Stimulated activated naive CD8-positive, alpha-beta T cell treated with anti-CD3 and anti-CD28 coated beads, Interleukin-15, Interleukin-2, amounts not matched to agents 100 ng/mL and 50 ng/mL, for 24 hours (primary cell): ENCODE results near the gene ADCY5.

Experiments used
- H3K27ac Mint-ChIP-seq: one replicate; pipeline ENCODE4 v1.8.0; 2021; ENCODE audit warnings: mild to moderate bottlenecking, mixed read lengths
- H3K27me3 Mint-ChIP-seq: one replicate; pipeline ENCODE4 v1.8.0; 2021; ENCODE audit warnings: mixed read lengths
- H3K36me3 Mint-ChIP-seq: one replicate; pipeline ENCODE4 v1.8.0; 2021; ENCODE audit warnings: low read depth, mixed read lengths
- H3K4me1 Mint-ChIP-seq: one replicate; pipeline ENCODE4 v1.8.0; 2021; ENCODE audit warnings: low read depth, mixed read lengths
- H3K4me3 Mint-ChIP-seq: one replicate; pipeline ENCODE4 v1.8.0; 2021; ENCODE audit warnings: mild to moderate bottlenecking, mixed read lengths
- H3K9me3 Mint-ChIP-seq: one replicate; pipeline ENCODE4 v1.8.0; 2021; ENCODE audit warnings: mixed read lengths

The ADCY5 gene

GRCh38 chr3:123396171-123397049, 52.5 kb downstream of the ADCY5 start:
- Mint-ChIP-seq H3K27me3 (peaks cover 12% of the 10 kb centered on the region), H3K27ac (no peak overlapping the region)

GRCh38 chr3:123395235-123395634, 53.7 kb downstream of the ADCY5 start:
- Mint-ChIP-seq H3K36me3 (no peaks in the 10 kb centered on the region), H3K27me3 (peaks cover 12% of the 10 kb centered on the region), H3K9me3 (no peaks in the 10 kb centered on the region), H3K27ac (no peak overlapping the region), H3K4me3 (no peak overlapping the region), H3K4me1 (no peaks in the 10 kb centered on the region)

More at GRCh38 chr3:123396171-123397049, 52.5 kb downstream of the ADCY5 start:
- H3K36me3 Mint-ChIP-seq: no peaks in the 10 kb centered on the region
- H3K4me3 Mint-ChIP-seq: no peak overlapping the region
- no peaks in the 10 kb centered on the region for H3K4me1 Mint-ChIP-seq
- H3K9me3 Mint-ChIP-seq: no peaks in the 10 kb centered on the region

GRCh38 chr3:123394391-123395020, 54.4 kb downstream of the ADCY5 start:
- no peak overlapping the region for H3K4me3 Mint-ChIP-seq
- H3K27me3 Mint-ChIP-seq: peaks cover 11% of the 10 kb centered on the region
- H3K9me3 Mint-ChIP-seq: no peaks in the 10 kb centered on the region
- no peak overlapping the region for H3K27ac Mint-ChIP-seq
- H3K4me1 Mint-ChIP-seq: no peaks in the 10 kb centered on the region
- H3K36me3 Mint-ChIP-seq: no peaks in the 10 kb centered on the region

- H3K27ac Mint-ChIP-seq: no peak overlapping the region
- H3K9me3 Mint-ChIP-seq: no peaks in the 10 kb centered on the region
- no peak overlapping the region for H3K4me3 Mint-ChIP-seq
- no peaks in the 10 kb centered on the region for H3K4me1 Mint-ChIP-seq
- H3K27me3 Mint-ChIP-seq: peaks cover 7% of the 10 kb centered on the region
- H3K36me3 Mint-ChIP-seq: no peaks in the 10 kb centered on the region
Observed at GRCh38 chr3:123392871-123393620, 55.8 kb downstream of the ADCY5 start.

GRCh38 chr3:123392368-123392767, 56.5 kb downstream of the ADCY5 start:
- H3K36me3 Mint-ChIP-seq: no peaks in the 10 kb centered on the region
- H3K4me3 Mint-ChIP-seq: no peak overlapping the region
- peaks cover 14% of the 10 kb centered on the region for H3K27me3 Mint-ChIP-seq
- no peak overlapping the region for H3K27ac Mint-ChIP-seq
- no peaks in the 10 kb centered on the region for H3K4me1 Mint-ChIP-seq
- no peaks in the 10 kb centered on the region for H3K9me3 Mint-ChIP-seq

GRCh38 chr3:123390865-123391600, 57.9 kb downstream of the ADCY5 start:
- Mint-ChIP-seq H3K4me1 (no peaks in the 10 kb centered on the region), H3K27me3 (peaks cover 10% of the 10 kb centered on the region), H3K36me3 (no peaks in the 10 kb centered on the region), H3K4me3 (no peak overlapping the region), H3K27ac (no peak overlapping the region), H3K9me3 (no peaks in the 10 kb centered on the region)

GRCh38 chr3:123389628-123389918, 59.3 kb downstream of the ADCY5 start:
- H3K27ac Mint-ChIP-seq: no peak overlapping the region

GRCh38 chr3:123388811-123389627, 59.9 kb downstream of the ADCY5 start:
- peaks cover 10% of the 10 kb centered on the region for H3K27me3 Mint-ChIP-seq
- H3K4me1 Mint-ChIP-seq: no peaks in the 10 kb centered on the region
- H3K4me3 Mint-ChIP-seq: no peak overlapping the region
- H3K36me3 Mint-ChIP-seq: no peaks in the 10 kb centered on the region
- H3K9me3 Mint-ChIP-seq: no peaks in the 10 kb centered on the region
- no peak overlapping the region for H3K27ac Mint-ChIP-seq

More at GRCh38 chr3:123389628-123389918, 59.3 kb downstream of the ADCY5 start:
- Mint-ChIP-seq H3K4me1 (no peaks in the 10 kb centered on the region), H3K9me3 (no peaks in the 10 kb centered on the region), H3K36me3 (no peaks in the 10 kb centered on the region), H3K4me3 (no peak overlapping the region), H3K27me3 (peaks cover 10% of the 10 kb centered on the region)

GRCh38 chr3:123388042-123388441, 60.8 kb downstream of the ADCY5 start:
- Mint-ChIP-seq H3K27me3 (peaks cover 10% of the 10 kb centered on the region), H3K36me3 (no peaks in the 10 kb centered on the region), H3K27ac (no peak overlapping the region), H3K9me3 (no peaks in the 10 kb centered on the region), H3K4me1 (no peaks in the 10 kb centered on the region), H3K4me3 (no peak overlapping the region)

GRCh38 chr3:123387532-123387931, 61.4 kb downstream of the ADCY5 start:
- H3K4me3 Mint-ChIP-seq: no peak overlapping the region
- H3K36me3 Mint-ChIP-seq: no peaks in the 10 kb centered on the region
- H3K4me1 Mint-ChIP-seq: no peaks in the 10 kb centered on the region
- no peaks in the 10 kb centered on the region for H3K9me3 Mint-ChIP-seq
- no peak overlapping the region for H3K27ac Mint-ChIP-seq
- H3K27me3 Mint-ChIP-seq: peaks cover 10% of the 10 kb centered on the region

GRCh38 chr3:123386477-123387040, 62.3 kb downstream of the ADCY5 start:
- Mint-ChIP-seq H3K4me1 (no peaks in the 10 kb centered on the region), H3K9me3 (no peaks in the 10 kb centered on the region), H3K4me3 (no peak overlapping the region), H3K27ac (no peak overlapping the region), H3K27me3 (peaks cover 10% of the 10 kb centered on the region), H3K36me3 (no peaks in the 10 kb centered on the region)

GRCh38 chr3:123385981-123386380, 62.9 kb downstream of the ADCY5 start:
- H3K4me1 Mint-ChIP-seq: no peaks in the 10 kb centered on the region
- no peaks in the 10 kb centered on the region for H3K9me3 Mint-ChIP-seq
- H3K4me3 Mint-ChIP-seq: no peak overlapping the region
- peaks cover 10% of the 10 kb centered on the region for H3K27me3 Mint-ChIP-seq
- H3K27ac Mint-ChIP-seq: no peak overlapping the region
- no peaks in the 10 kb centered on the region for H3K36me3 Mint-ChIP-seq

GRCh38 chr3:123385499-123385898, 63.4 kb downstream of the ADCY5 start:
- no peak overlapping the region for H3K4me3 Mint-ChIP-seq
- H3K36me3 Mint-ChIP-seq: no peaks in the 10 kb centered on the region
- H3K4me1 Mint-ChIP-seq: no peaks in the 10 kb centered on the region
- H3K27ac Mint-ChIP-seq: no peak overlapping the region
- H3K27me3 Mint-ChIP-seq: peaks cover 10% of the 10 kb centered on the region
- H3K9me3 Mint-ChIP-seq: no peaks in the 10 kb centered on the region

- H3K4me3 Mint-ChIP-seq: no peak overlapping the region
- H3K36me3 Mint-ChIP-seq: no peaks in the 10 kb centered on the region
- no peaks in the 10 kb centered on the region for H3K9me3 Mint-ChIP-seq
- H3K4me1 Mint-ChIP-seq: no peaks in the 10 kb centered on the region
- no peak overlapping the region for H3K27ac Mint-ChIP-seq
- H3K27me3 Mint-ChIP-seq: peaks cover 10% of the 10 kb centered on the region
Observed at GRCh38 chr3:123385001-123385401, 63.9 kb downstream of the ADCY5 start.
